ENCODE data around the gene CDC73.
"Not testable (repeated sequence)": the region's sequence is repeated elsewhere in the genome, so short reads cannot be mapped to it uniquely, and the experiment has no call there.

The CDC73 gene

DNA sequence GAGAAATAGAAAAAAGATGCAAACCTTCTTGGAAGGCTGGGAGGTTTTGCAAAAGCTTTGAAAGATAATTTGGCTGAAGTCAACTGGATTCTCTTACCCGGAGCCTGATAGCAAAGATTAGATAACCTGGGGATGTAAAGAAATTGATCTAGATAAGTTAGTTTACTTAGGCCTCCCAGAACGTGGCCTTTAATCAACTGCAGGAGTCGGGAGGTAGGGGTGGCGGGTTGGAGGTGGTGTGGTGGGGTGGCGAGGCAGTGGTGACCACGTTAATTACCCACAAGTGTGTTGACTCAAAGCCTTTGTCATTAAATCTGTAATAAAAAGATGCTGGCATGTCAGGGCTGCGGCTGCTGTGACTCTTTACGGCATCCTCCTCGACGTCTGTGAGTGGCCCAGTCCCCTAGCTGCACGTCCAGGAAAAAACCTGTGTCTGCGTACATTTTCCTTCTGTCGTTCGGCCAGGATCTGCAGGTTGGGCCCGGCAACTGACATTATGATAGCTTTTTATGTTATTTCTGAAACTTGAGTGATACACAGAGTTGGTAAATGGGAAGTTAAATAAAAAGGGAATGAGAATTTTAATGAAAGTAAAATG lies 115.6 kb downstream of the CDC73 start:
- no peak for DNase-seq

DNA sequence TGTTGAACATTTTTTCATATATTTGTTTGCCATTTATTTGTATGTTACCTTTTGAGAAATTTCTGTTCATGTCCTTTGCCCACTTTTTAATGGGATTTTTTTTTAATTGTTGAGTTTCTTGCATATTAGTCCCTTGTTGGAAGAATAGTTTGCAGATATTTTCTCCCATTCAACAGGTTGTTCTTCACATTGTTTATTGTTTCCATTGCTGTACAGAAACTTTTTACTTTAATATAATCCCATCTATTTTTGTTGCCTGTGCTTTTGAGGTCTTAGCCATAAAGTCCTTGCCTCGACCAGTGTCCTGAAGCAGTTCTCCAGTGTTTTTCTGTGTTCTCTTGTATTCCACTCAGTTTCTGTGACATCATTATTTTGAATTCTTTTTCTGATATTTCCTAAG lies 118.8 kb downstream of the CDC73 start:
- DNase-seq = no peak

DNA sequence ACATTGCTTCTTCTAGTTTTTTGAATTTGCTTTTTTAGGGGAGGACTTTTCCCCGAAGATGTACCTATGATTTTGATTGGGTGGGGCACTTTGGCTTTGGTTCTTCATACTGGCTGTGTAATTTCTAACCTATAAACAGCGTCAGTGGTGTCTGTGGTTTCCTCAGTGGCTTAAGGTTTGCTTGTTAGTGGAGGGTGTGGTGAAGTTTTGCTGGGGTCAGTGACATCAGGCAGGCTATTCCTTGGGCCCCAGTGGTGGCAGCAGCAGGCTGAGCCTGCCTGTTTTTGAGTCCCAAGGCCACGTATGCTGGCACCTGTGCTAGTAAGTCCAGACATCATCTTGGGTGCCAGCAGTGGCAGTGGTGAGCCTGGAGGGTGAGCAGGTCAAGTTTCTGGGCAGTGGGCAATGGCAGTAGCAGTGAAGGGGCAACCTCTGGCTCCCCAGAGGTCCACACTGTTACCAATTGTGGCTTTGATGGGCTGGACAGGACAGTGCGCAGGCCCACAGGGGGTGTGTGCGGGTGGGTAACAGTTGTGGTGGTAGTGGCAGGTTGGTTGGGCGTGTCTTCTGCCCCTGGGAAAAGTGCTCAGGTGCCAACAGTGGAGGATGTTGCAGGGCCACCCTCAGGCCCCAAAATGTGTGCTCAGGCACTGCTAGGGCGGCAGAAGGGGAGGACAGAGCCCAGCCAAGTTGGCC lies 119.4 kb downstream of the CDC73 start:
- DNase-seq = no peak

DNA sequence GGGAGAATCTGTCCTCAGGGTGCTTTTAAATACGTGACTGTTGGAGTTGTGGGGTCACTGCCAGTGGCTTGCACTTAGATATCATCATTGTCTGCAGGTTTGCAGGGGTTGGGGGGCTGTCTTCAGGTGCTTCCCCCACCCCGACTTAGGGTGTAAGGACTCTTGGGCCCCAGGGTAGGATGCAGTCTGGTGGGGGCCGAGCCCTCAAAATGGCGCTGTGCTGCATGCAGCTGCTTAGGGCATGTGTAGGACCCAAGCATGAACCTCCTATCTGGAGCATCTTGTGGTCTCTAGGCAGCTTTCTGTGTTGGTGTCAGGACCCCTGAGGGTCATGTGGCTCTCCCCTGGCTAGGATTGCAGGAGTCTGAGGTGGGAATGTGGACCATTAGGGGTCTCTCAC lies 120.2 kb downstream of the CDC73 start:
- no peak for DNase-seq

DNA sequence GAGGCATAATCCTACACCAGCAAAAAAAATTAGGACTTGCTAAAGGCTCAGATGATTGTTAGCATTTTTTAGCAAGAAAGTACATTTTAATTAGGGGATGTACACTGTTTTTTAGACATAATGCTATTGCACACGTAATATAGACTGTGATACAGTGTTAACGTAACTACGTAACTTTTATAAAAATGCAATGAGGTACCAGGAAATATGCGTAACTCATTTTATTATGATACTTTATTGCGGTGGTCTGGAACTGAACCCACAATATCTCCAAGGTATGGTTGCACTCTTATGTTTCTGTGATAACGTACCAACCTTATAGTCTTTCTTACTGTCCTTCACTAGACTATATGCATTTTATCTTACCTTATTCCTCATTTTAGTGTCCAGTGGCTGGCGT lies 127.4 kb downstream of the CDC73 start:
- DNase-seq = no peak

DNA sequence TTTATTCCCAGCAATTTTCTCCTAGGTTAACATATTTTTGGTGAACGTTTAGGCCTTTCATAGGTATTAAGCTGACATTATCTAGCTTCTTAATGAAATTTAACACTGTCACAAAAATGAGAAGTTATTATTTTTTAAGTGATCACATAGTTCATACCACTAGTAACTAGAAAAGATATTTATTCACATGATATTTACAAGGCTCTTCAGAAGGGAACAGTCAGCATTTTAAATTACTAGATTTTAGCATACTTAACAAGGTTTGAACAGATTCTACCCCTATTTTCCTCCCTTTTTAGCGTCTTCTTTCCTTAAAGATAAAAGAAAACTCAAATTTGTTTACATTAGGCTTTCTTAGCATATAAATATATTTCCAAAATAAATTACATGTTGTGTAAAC lies 130.1 kb downstream of the CDC73 start:
- no peak for DNase-seq

DNA sequence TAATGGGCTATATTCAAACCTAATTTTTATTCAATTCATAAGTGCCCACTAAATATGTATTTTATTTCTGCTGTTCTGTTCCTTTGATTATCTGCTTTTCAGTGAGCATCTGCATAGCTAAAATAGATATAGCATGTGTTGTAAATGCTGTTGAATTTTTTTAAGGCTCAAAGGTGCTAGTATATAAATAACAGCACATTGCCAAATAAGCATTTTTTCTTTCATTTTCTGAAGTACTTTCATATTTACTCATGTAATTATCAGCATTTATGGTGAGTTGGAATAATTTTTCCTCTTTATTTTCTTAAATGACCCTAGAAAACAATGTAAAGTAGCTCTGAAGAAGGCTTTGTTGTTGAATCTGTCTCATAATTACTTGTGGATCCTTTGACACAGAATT lies 134.2 kb downstream of the CDC73 start:
- no peak for DNase-seq

DNA sequence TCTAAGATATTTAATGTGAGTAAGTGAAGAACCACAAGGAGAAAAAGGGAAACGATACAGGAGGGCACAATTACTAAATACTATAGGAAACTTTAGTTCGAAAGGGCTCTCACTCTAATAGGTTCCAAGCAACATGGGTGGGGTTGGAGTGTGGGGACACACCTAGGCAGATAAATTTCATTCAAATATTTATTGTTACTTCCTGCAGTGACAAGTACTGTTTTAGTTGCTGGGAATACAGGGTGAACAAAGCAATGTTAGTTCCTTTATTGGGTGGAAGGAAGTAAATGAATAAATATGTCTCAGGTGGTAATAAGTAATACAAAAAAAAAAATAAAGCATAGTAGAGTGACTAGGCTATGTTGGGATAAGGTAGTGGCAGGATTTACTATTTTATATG lies 137.8 kb downstream of the CDC73 start:
- DNase-seq = no peak

DNA sequence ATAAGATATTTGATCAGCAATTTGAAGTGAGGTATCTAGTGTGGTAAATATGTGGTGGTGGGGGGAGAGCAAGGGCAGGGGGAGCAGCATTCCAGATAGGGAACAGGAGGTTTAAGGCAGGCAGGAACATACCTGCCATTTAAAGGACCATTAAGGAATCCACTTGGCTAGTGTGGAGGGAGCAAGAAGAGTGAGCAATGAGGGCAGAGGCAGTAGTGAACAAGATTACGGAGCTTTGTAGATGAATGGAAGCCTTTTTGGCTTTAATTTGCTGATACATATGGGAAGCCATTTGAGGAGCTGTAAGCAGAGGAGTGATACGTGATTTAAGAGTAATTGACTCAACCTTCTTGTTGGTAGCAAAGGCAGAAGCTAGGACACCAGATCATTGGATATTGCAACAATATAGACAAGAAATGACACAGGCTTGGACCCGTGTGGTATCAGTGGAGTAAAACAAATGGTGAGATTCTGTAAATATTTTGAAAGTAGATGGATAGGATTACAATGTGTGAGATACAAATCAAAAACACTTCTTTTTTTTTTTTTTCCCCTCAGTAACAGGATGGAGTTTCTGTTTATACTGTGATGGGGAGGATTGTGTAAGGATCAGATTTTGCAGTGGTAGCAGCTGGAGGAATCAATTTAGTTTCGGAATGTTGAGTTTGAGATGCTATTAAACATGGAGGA lies 138.4 kb downstream of the CDC73 start:
- DNase-seq = no peak

DNA sequence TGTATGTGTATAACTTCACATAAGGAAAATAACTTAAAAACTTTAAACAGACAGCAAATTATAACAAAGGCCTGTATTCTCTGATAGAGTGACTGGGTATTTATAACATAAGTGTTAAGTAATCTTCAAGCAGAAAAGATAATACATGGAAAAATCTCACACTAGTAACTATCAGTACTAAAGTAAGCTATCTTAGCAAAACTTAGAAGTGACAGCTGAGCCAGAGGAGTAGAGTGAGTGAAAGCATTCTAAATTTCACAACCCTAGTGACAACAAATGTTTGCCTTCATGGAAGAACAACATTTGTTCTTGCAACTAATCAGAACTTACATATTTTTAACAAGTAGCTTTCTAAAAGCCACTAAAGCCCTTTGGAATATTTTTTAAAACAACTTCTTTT lies 139.1 kb downstream of the CDC73 start:
- DNase-seq = no peak

DNA sequence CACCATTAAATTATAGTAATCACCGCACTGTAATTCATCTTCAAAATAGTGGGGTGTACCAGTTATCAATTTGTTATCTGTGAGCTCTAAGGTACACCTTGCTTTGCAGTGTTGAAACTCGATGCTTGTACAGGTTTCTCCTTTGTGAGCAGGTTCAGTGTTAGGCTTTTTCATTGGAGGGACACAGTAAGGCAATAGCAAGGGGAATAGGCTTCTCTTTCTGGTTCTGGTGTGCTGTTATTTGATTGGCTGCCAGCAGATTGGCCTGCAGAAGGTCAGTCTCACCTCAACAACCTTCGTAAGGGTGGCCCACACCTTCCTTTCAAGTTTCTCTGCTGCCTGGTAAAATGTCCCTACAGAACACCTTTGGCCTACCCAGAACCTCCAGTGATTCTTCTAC lies 140.8 kb downstream of the CDC73 start:
- DNase-seq = no peak

DNA sequence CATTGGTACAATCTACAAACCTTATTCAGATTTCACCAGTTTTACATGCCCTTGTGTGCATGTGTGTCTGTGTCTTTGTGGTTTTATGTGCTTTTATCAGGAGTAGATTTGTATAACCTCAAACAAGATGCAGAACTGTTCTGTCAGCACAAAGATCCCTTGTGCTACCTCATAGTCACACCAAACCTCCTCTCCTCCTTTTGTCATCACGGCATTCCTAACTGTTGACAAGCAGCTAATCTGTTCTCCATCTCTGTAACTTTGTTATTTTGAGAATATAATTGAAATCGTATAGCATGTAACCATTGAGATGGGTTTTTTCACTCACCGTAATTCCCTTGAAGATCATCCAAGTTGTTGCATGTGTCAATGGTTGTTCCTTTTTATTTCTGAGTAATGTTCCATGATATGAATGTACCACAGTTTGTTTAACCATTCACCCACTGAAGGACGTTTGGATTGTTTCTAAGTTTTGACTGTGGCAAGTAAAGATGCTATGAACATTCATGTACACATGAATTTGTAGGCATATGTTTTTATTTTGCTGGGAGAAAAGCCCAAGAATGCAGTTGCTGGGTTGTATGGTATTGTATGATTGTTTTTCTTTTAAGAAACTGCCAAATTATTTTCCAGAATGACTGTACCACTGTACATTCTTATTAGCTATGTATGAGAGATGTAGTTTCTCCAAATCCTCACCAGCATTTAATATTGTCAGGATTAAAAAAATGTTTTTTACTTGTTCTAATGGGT lies 142.7 kb downstream of the CDC73 start:
- DNase-seq = no peak

DNA sequence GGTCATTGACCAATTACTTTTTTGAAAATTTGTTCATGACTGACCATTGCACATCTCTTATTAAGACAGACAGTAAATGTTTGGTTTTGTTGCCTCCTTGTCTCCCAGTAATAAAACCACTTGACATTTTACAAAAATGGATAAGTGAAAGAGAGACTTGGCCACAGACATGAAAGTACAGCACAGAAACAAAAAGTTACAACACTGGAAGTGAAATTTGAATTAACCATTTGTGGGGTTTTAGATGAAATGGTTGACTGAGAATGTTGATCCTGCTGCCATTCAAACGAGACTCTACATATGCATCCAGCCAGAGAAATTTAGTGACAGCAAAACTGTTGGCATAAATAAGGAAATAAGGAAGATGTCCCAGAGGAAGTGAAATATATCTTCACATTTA lies 143.9 kb downstream of the CDC73 start:
- no peak for DNase-seq

DNA sequence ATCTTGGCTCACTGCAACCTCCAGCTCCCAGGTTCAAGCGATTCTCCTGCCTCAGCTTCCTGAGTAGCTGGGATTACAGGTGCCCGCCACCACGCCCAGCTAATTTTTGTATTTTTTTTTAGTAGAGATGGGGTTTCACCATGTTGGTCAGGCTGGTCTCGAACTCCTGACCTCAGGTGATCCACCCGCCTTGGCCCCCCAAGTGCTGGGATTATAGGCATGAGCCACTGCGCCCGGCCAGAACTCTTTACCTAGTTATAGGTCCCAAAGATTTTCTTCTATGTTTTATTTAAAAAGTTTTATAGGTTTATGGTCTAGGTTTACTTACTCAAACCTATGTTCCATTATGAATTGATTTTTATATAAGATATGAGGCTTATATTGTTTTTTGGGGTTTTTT lies 145.0 kb downstream of the CDC73 start:
- DNase-seq = not testable (repeated sequence)

DNA sequence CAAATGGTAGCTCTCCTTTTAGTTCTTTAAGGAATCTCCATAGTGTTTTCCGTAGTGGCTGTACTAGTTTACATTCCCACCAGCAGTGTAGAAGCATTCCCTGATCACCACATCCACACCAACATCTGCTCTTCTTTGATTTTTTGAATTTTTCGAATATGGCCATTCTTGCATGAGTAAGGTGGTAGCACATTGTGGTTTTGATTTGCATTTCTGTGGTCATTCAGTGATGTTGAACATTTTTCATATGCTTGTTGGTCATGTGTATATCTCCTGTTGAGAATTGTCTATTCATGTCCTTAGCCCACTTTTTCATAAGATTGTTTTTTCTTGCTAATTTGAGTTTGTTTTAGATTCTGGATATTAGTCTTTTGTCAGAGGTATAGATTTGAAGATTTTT lies 149.2 kb downstream of the CDC73 start:
- DNase-seq = no peak

DNA sequence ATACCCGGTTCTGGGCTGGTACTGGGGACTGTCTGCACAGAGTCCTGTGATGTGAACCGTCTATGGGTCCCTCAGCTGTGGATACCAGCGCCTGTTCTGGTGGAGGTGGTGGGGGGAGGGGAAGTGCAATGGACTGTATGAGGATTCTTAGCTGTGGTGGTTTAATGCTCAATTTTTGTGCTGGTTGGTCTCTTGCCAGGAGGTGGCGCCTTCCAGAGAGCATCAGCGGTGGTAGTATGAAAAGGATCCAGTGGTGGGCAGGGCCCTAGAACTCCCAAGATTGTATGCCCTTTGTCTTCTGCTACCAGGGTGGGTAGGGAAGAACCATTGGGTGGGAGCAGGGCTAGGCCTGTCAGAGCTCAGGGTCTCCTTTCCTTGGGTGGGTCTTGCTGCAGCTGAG lies 153.9 kb downstream of the CDC73 start:
- DNase-seq = no peak

DNA sequence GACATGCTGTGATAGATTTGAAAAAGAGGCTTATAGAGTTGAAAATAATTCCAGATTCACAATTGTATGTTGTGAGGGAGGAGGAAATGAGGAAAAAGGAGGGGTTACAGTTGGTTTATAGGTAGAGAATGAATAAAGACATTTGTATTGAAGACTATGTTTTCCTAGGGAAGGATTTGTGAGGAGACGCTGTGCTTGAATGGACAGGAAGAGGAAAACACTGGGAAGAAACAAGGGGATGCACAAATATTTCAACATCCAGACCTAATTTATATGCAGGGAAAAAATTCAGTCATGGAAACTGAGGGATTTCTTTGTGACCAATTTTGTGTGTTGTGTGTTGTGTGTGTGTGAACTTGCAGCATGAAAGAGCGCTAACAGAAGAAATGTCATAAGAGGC lies 157.1 kb downstream of the CDC73 start:
- DNase-seq = no peak

DNA sequence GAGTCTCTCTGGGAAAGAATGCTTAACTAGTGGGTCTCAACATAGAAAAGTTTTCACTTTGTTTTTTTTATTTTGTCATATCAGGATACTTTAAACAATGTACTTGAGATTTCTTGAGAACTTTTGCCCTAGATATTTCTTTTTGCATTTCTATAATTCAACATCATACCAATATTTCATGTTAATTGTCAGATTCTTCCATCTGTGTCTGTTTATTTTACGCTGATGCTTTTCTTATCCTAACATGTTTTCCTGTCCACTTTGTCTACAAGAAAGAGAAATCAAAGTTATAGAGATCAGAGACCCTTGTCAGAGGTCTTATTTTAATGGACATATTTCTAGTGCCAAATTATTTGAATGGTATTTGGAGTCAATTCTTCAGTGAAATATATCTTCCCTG lies 160.1 kb downstream of the CDC73 start:
- DNase-seq = no peak

DNA sequence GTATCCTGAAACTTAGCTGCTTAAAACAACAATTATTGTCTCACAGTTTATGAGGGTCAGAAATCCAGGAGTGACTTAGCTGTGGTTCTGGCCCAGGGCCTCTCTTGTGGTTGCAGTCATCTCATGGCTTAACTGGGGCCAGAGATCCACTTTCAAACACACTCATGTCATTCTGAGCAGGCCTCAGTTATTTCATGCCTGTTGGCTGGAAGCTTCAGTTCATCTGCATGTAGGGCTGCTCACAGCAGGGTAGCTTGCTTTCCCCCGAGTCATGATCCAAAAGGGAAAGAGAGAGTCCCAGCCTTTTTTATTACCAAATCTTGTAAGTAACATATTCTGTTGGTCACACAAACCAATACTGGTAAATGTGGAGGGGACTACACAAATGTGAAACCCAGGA lies 161.2 kb downstream of the CDC73 start:
- no peak for DNase-seq

DNA sequence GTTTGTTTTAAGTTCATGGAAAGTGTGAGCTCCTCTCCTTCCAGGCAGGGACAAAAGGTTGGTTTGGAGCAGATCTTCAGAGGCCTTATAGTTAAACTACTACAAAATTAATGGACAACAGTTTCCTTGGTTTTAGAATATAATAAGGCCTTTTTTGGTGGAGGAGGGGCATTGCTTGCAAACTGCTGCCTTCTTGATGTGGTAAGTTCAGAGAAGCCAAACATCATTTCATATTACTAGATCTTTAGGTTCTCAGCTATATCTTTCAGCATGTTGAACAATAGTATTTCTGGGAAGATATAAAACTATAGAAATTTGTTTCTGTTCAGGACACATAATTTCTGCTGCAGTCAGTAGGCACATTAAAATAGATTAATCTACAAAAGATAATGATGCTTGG lies 162.4 kb downstream of the CDC73 start:
- no peak for DNase-seq

DNA sequence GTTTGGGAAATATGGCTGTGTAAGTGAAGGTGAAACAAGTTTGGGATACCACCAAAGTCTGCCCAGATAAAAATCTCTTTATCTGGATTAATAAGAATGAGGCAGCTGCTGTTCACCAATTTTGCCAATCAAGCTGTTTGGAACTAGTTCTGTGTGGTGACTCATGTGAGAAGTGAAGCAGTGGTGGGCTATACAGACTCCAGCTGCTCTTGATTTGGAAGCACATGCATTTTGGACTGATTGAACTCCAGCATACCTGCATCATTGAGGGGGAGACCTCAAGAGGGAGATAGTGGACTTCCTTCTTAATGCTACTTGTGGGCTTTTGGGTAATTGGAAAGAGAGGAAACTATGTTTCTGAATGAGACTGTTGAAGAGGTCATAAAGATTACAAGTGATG lies 163.8 kb downstream of the CDC73 start:
- no peak for DNase-seq

DNA sequence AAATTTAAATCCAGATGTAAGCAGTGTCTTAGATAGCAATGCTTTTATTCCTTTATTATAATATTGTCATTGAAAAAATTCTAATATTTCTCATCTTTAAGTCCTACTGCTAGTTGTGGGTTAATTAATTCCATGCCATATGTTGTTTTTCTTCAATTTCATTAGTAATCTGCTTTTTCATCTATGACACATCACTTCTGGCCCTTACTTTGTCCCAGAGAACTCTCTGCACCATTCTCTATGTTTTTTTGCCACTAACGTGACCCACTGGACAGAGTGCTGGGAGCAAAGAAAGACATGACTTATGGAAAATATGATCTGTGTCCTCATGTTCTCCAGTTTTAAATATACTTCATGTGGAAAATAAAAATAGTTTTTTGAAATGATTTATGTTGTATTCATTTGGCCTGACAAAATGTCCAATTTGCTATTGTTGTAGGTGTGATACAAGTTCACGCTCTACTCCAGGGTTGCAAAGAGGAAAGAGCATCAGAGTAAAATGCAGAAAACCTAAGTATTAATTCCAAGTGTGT lies 166.8 kb downstream of the CDC73 start:
- DNase-seq = not testable (repeated sequence)

DNA sequence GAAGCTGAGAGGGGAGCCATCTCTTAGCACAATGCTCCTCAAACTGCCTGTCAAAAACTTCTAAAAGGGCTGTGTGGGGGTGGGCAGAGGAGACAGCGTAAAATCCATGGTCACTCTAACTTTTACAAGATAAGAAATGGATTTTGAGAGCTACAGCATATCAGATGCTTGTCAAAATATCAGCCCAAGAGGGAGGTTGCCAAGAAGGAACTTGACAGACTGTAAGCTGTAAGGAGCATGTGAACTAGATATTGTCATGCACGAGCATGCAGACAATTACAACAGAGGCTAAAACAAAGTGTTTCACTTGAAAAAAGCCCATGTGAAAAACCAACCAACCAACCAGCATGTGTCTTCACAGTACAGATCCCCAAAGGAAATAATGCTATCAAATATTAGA lies 171.9 kb downstream of the CDC73 start:
- no peak for DNase-seq

DNA sequence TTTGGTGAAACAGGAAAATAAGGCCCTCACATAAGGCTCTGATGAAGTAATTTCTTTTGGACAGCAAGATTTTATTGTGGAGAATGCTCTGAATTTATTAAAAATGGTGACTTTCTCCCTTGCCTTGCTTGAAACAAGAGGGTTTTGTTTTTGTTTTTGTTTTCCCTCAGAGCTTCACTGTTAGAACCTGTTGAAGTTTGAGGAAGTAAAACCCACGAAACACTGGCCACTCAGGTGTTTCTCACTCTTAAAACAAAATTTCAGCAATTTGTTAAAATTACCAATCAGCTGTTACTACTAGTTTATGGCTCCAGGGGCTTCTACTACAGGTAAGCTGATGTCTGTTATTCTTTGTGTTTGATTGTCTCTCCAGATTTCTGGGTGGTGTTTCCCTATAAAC lies 177.2 kb downstream of the CDC73 start:
- DNase-seq = no peak

Measured in NCI-H187 (cell line).